ENCODE results near the gene MTHFD1L.

The MTHFD1L gene

GRCh38 chr6:151007076-151007475 is 141.6 kb downstream of the MTHFD1L start:
- no peaks in the 10 kb centered on the region for H3K27me3 ChIP-seq (ENCODE audit: low read depth, low read length)
- H3K9me3 ChIP-seq (ENCODE audit: control insufficient read depth in 1 of 2, low read length in 2 of 2): no peaks in the 10 kb centered on the region
- no peak overlapping the region for H3K4me3 ChIP-seq (ENCODE audit: low read depth in 1 of 2, low read length in 2 of 2)
- H3K36me3 ChIP-seq (ENCODE audit: control insufficient read depth in 1 of 2, insufficient read depth in 2 of 2, low read length in 2 of 2): no peaks in the 10 kb centered on the region
- peaks cover 4 to 11% of the 10 kb centered on the region in 2 donors for H3K4me1 ChIP-seq (ENCODE audit: control insufficient read depth in 1 of 2, insufficient read depth in 2 of 2, low read length in 2 of 2)
- no peak overlapping the region for H3K27ac ChIP-seq (ENCODE audit: low read length)

GRCh38 chr6:151007922-151008321 is 142.4 kb downstream of the MTHFD1L start:
- Histone ChIP-seq H3K4me3 (ENCODE audit: low read depth in 1 of 2, low read length in 2 of 2) (no peak overlapping the region), H3K9me3 (ENCODE audit: control insufficient read depth in 1 of 2, low read length in 2 of 2) (no peaks in the 10 kb centered on the region), H3K36me3 (ENCODE audit: control insufficient read depth in 1 of 2, insufficient read depth in 2 of 2, low read length in 2 of 2) (no peaks in the 10 kb centered on the region), H3K27ac (ENCODE audit: low read length) (no peak overlapping the region), H3K27me3 (ENCODE audit: low read depth, low read length) (no peaks in the 10 kb centered on the region), H3K4me1 (ENCODE audit: control insufficient read depth in 1 of 2, insufficient read depth in 2 of 2, low read length in 2 of 2) (peaks cover 4 to 11% of the 10 kb centered on the region in 2 donors)

DNA sequence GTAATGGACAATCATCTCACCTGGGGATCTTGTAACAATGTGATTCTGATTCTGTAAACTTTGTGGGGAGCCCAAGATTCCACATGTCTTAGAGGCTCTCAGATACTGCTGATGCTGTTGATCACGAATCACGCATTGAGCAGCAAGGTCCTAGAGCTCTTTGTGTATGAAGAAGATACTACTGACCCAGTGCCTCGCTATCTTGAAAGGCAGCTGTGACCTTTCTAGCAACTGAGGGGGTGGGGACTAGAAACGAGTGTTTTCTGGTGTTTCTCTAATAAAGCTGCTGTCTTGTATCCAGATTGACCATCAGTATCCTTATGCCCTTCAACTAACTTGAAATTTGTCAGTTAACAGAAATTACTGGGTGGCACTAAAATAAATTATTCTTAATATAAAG is 142.9 kb downstream of the MTHFD1L start:
- Histone ChIP-seq H3K36me3 (ENCODE audit: control insufficient read depth in 1 of 2, insufficient read depth in 2 of 2, low read length in 2 of 2) (no peaks in the 10 kb centered on the region), H3K4me1 (ENCODE audit: control insufficient read depth in 1 of 2, insufficient read depth in 2 of 2, low read length in 2 of 2) (peaks cover 4 to 11% of the 10 kb centered on the region in 2 donors), H3K9me3 (ENCODE audit: control insufficient read depth in 1 of 2, low read length in 2 of 2) (no peaks in the 10 kb centered on the region), H3K4me3 (ENCODE audit: low read depth in 1 of 2, low read length in 2 of 2) (no peak overlapping the region), H3K27me3 (ENCODE audit: low read depth, low read length) (no peaks in the 10 kb centered on the region), H3K27ac (ENCODE audit: low read length) (no peak overlapping the region)

DNA sequence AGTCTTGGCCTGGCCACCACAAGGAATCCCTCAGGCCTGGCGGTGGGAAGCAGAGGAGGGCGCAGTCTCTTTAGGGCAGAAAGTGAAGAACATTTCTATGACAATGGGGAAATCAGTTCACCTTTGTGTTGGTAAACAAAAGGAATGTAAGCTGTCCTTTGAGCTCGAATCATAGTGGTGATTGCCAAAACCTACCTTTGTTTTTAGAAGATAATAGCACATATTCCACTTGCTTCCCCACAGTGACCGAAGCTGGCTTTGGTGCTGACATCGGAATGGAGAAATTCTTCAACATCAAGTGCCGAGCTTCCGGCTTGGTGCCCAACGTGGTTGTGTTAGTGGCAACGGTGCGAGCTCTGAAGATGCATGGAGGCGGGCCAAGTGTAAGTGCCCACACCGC is 144.1 kb downstream of the MTHFD1L start:
- no peak overlapping the region for H3K4me3 ChIP-seq (ENCODE audit: low read depth in 1 of 2, low read length in 2 of 2)
- H3K4me1 ChIP-seq (ENCODE audit: control insufficient read depth in 1 of 2, insufficient read depth in 2 of 2, low read length in 2 of 2): peaks cover 4 to 7% of the 10 kb centered on the region in 2 donors
- H3K9me3 ChIP-seq (ENCODE audit: control insufficient read depth in 1 of 2, low read length in 2 of 2): no peaks in the 10 kb centered on the region
- H3K36me3 ChIP-seq (ENCODE audit: control insufficient read depth in 1 of 2, insufficient read depth in 2 of 2, low read length in 2 of 2): no peaks in the 10 kb centered on the region
- no peaks in the 10 kb centered on the region for H3K27me3 ChIP-seq (ENCODE audit: low read depth, low read length)
- no peak overlapping the region for H3K27ac ChIP-seq (ENCODE audit: low read length)

DNA sequence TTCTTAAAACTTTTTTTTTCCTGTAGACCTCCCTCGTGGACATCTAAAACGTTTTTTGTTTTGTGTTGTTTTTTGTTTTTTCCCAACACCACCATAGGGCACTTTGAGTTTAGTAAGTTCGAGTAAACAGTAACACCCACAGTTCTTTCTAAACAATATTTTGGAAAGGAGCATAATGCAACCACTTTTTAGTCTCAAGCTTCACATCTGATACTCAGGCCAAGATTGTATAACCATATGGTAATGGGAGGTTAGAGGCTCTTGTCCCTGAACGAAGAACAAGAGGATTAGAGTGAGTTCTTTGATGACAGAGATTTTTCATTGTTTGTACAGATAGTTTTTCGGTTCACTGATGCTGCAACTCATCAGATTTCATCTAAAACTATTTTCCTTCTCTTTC is 144.6 kb downstream of the MTHFD1L start:
- H3K27me3 ChIP-seq (ENCODE audit: low read depth, low read length): no peaks in the 10 kb centered on the region
- H3K4me1 ChIP-seq (ENCODE audit: control insufficient read depth in 1 of 2, insufficient read depth in 2 of 2, low read length in 2 of 2): peaks cover 2 to 3% of the 10 kb centered on the region in 2 donors
- H3K9me3 ChIP-seq (ENCODE audit: control insufficient read depth in 1 of 2, low read length in 2 of 2): no peaks in the 10 kb centered on the region
- H3K4me3 ChIP-seq (ENCODE audit: low read depth in 1 of 2, low read length in 2 of 2): no peak overlapping the region
- H3K36me3 ChIP-seq (ENCODE audit: control insufficient read depth in 1 of 2, insufficient read depth in 2 of 2, low read length in 2 of 2): no peaks in the 10 kb centered on the region
- no peak overlapping the region for H3K27ac ChIP-seq (ENCODE audit: low read length)

- Histone ChIP-seq H3K4me3 (ENCODE audit: low read depth in 1 of 2, low read length in 2 of 2) (no peak overlapping the region), H3K27me3 (ENCODE audit: low read depth, low read length) (no peaks in the 10 kb centered on the region), H3K36me3 (ENCODE audit: control insufficient read depth in 1 of 2, insufficient read depth in 2 of 2, low read length in 2 of 2) (no peaks in the 10 kb centered on the region), H3K9me3 (ENCODE audit: control insufficient read depth in 1 of 2, low read length in 2 of 2) (no peaks in the 10 kb centered on the region), H3K27ac (ENCODE audit: low read length) (no peak overlapping the region), H3K4me1 (ENCODE audit: control insufficient read depth in 1 of 2, insufficient read depth in 2 of 2, low read length in 2 of 2) (no peaks in the 10 kb centered on the region)
Observed at GRCh38 chr6:151012321-151013294, 147.1 kb downstream of the MTHFD1L start.

DNA sequence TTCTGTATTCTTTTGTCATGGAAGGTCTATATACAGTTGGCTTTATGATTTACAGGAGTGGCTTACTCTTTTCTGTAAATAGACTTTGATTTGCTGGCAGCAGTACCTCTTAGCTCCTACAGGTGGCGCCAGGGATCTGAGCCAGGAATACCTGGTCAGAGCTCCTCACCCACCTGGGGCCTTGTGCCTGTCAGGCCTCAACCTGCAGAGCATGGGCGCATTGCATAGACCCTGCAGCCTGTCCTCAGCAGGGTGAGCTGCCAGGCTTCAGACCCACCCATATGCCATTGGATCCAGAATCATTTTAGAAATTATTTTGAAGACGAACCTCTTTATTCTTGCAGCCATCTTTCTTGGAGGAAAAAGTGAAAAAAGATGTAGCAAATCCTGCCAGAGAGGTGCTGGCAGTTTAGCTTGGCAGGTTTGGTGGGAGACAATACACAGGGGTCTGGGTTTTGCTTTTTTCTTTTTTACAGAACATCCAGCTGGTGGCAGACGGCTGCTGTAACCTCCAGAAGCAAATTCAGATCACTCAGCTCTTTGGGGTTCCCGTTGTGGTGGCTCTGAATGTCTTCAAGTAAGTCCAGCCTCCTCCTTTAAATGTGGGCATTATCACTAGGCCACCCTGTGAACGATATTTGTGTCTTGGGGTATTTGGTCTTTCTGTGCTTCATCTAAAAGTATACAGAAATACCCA is 149.1 kb downstream of the MTHFD1L start:
- Histone ChIP-seq H3K27me3 (ENCODE audit: low read depth, low read length) (no peaks in the 10 kb centered on the region), H3K9me3 (ENCODE audit: control insufficient read depth in 1 of 2, low read length in 2 of 2) (no peaks in the 10 kb centered on the region), H3K4me3 (ENCODE audit: low read depth in 1 of 2, low read length in 2 of 2) (no peak overlapping the region), H3K4me1 (ENCODE audit: control insufficient read depth in 1 of 2, insufficient read depth in 2 of 2, low read length in 2 of 2) (no peaks in the 10 kb centered on the region), H3K36me3 (ENCODE audit: control insufficient read depth in 1 of 2, insufficient read depth in 2 of 2, low read length in 2 of 2) (no peaks in the 10 kb centered on the region), H3K27ac (ENCODE audit: low read length) (no peak overlapping the region)

DNA sequence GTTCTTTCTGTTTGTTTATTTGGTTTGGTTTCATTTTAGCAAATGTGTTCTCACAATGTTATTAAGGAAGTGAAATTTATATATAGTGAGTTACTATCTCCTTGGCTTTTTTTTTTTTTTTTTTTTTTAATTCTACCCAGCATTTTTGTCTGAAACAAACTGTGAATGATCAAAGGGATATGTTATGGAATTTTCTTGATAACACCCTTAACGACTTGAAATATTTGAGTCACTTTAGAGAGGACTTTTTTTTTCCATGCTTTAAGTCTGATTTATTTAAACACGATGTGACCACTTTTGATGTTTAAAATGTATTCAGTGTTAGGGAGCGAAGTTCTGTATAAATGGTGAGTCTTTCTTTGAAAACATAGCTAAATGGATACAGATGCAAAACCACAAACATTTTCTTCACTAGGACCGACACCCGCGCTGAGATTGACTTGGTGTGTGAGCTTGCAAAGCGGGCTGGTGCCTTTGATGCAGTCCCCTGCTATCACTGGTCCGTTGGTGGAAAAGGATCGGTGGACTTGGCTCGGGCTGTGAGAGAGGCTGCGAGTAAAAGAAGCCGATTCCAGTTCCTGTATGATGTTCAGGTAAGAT is 149.7 kb downstream of the MTHFD1L start:
- H3K36me3 ChIP-seq (ENCODE audit: control insufficient read depth in 1 of 2, insufficient read depth in 2 of 2, low read length in 2 of 2): no peaks in the 10 kb centered on the region
- no peaks in the 10 kb centered on the region for H3K27me3 ChIP-seq (ENCODE audit: low read depth, low read length)
- no peak overlapping the region for H3K4me3 ChIP-seq (ENCODE audit: low read depth in 1 of 2, low read length in 2 of 2)
- H3K4me1 ChIP-seq (ENCODE audit: control insufficient read depth in 1 of 2, insufficient read depth in 2 of 2, low read length in 2 of 2): no peaks in the 10 kb centered on the region
- no peaks in the 10 kb centered on the region for H3K9me3 ChIP-seq (ENCODE audit: control insufficient read depth in 1 of 2, low read length in 2 of 2)
- H3K27ac ChIP-seq (ENCODE audit: low read length): no peak overlapping the region

- Histone ChIP-seq H3K4me1 (ENCODE audit: control insufficient read depth in 1 of 2, insufficient read depth in 2 of 2, low read length in 2 of 2) (no peaks in the 10 kb centered on the region), H3K27me3 (ENCODE audit: low read depth, low read length) (no peaks in the 10 kb centered on the region), H3K36me3 (ENCODE audit: control insufficient read depth in 1 of 2, insufficient read depth in 2 of 2, low read length in 2 of 2) (no peaks in the 10 kb centered on the region), H3K9me3 (ENCODE audit: control insufficient read depth in 1 of 2, low read length in 2 of 2) (no peaks in the 10 kb centered on the region), H3K27ac (ENCODE audit: low read length) (no peak overlapping the region), H3K4me3 (ENCODE audit: low read depth in 1 of 2, low read length in 2 of 2) (no peak overlapping the region)
Observed at GRCh38 chr6:151016107-151016506, 150.6 kb downstream of the MTHFD1L start.

DNA sequence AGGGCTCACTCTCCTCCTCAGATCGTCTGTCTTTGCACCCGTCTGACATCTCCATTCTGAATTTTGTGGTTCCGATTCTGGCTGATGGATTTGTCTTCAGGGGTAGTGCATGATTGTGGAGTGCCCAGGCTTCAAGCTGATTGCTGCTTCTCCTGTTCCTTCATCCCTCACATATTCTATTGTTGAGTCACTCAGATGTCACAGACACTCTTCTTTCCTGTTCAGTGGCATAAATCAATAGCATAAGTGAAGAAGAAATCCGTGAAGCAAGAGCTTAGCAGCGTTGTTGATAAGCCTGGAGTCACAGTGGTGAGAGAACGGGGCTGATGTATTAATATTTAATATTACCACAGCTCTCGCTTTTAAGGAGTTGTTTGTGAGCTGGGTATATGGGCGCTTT is 152.5 kb downstream of the MTHFD1L start:
- H3K9me3 ChIP-seq (ENCODE audit: control insufficient read depth in 1 of 2, low read length in 2 of 2): no peaks in the 10 kb centered on the region
- H3K27ac ChIP-seq (ENCODE audit: low read length): no peak overlapping the region
- no peaks in the 10 kb centered on the region for H3K36me3 ChIP-seq (ENCODE audit: control insufficient read depth in 1 of 2, insufficient read depth in 2 of 2, low read length in 2 of 2)
- H3K4me3 ChIP-seq (ENCODE audit: low read depth in 1 of 2, low read length in 2 of 2): no peak overlapping the region
- H3K4me1 ChIP-seq (ENCODE audit: control insufficient read depth in 1 of 2, insufficient read depth in 2 of 2, low read length in 2 of 2): no peaks in the 10 kb centered on the region
- no peaks in the 10 kb centered on the region for H3K27me3 ChIP-seq (ENCODE audit: low read depth, low read length)
